GM21529 (cell line): Measurements from ENCODE around the gene ITGB3.

Source experiments
- ATAC-seq: cut with Tn5 transposase; IDR thresholded peaks from one replicate; pipeline ENCODE4 v1.9.1; 2021; ENCODE audit not compliant: unreplicated experiment

The ITGB3 gene

GRCh38 chr17:47325176-47325575 is 71.5 kb downstream of the ITGB3 start:
- ATAC-seq: no peak

DNA sequence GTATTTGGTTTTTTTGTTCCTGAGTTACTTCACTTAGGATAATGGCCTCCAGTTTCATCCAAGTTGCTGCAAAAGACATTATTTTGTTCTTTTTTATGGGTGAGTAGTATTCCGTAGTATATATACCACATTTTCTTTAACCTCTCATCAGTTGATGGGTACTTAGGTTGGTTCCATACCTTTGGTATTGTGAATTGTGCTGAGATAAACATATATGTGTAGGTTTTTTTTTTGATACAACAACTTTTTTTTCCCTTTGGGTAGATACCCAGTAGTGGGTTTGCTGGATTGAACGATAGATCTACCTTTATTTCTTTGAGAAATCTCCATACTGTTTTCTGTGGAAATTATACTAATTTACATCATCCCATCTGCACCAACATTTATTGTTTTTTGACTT is 76.9 kb downstream of the ITGB3 start:
- no peak for ATAC-seq

GRCh38 chr17:47332287-47332686 is 78.7 kb downstream of the ITGB3 start:
- ATAC-seq: no peak

- no peak for ATAC-seq
Observed at GRCh38 chr17:47335101-47335936, 81.7 kb downstream of the ITGB3 start.

DNA sequence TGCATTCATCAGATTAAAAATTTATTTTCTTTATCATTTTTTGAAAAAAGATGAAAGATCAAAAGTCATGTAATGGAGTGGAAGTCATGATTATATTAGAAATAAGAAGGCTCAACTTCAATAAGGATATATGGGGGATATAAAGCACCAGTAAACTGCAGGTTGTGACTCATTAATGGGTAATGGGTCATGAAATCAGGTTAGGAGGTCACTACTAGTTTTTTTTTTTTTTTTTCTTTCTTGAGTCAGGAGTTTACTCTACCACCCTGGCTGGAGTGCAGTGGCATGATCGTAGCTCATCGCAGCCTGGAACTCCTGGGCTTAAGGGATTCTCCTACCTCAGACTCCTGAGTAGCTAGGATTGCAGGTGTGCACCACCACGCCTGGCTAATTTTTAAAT is 84.4 kb downstream of the ITGB3 start:
- no peak for ATAC-seq

DNA sequence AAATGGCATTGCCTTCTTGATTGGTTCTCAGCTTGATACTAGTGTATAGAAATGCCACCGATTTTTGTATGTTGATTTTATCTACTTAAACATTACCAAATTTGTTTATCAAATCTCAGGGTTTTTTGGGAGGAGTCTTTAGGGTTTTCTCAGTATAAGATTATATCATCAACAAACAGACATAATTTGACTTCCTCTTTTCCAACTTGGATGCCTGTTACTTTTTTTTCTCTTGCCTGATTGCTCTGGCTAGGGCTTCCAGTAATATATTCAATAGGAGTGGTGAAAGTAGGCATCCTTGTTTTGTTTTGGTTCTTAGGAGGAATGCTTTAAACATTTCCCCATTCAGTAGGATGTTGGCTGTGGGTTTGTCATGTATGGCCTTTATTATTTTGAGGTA is 99.2 kb downstream of the ITGB3 start:
- ATAC-seq: no peak

DNA sequence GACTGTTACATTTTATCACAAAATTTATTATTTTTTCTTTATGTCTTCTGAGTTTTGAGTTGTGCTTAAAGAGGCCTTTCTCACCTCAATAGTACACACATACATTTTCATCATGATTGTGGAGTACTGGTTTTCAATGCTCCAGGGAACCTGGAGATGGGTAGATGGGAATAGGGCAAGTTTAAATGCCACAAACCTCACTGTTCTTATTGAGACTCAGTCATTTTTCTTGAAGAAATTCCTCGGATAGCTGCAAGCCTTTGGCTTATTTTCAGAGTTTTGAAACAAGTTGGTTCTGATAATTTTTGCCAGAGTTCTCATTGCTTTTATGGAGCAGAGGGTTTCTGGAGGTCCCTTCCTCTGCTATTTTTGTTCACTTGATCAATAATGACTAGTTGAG is 105.0 kb downstream of the ITGB3 start:
- ATAC-seq: no peak
